Measurements from ENCODE around the gene PPARA.

Gene PPARA

GRCh38 chr22:46225631-46226030 is 75.3 kb downstream of the PPARA start:
- no peak for TF ChIP-seq CTCF (IDR thresholded peaks at IDR 0.05; ENCODE audit: extremely low read depth, insufficient read depth, missing control alignments)
- DNase-seq (ENCODE audit: low spot score): no peak
- in situ Hi-C loops (cut with MboI; ENCODE audit: low pct_unique_long_range_greater_than_20kb, low sequenced_read_pairs, unreplicated experiment): no loop called here

DNA sequence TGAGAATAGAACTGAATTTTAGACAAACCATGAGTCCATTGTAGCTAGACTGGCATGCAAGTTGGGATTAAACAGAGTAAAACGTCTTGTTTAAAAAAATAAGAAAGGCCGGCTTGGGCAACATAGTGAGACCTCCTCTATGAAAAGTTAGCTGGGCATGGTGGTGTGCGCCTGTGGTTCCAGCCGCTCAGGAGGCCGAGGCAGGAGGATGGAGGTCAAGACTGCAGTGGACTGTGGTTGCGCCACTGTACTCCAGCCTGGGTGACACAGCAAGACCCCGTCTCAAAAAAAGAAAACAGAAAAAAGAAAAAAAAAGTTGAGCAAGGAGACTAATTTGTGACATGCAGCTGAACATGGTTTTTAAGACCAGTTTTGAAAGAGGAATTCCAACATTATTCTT is 76.3 kb downstream of the PPARA start:
- in situ Hi-C loops (cut with MboI; ENCODE audit: low pct_unique_long_range_greater_than_20kb, low sequenced_read_pairs, unreplicated experiment): no loop called here
- no peak for DNase-seq (ENCODE audit: low spot score)
- TF ChIP-seq CTCF (IDR thresholded peaks at IDR 0.05; ENCODE audit: extremely low read depth, insufficient read depth, missing control alignments): no peak

DNA sequence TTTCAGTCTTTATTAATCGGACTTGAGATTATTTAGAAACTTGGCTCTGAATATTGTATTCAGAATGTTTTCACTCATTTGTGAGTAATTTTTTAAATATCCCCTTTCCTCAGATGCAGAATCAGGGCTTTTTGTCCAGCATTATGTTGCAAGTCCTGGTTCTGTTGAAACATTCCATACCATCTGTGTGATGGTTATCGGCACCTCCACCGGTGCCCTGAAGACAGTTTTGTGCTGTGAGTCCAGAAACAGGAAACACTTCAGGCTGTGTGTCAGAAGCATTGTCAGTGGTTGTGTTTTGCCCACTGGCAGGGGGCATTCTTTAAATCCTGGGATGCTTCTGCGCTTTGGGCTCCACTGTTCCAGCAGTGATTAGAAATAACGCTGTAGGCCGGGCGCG is 79.4 kb downstream of the PPARA start:
- in situ Hi-C loops (cut with MboI; ENCODE audit: low pct_unique_long_range_greater_than_20kb, low sequenced_read_pairs, unreplicated experiment): no loop called here
- TF ChIP-seq CTCF (IDR thresholded peaks at IDR 0.05; ENCODE audit: extremely low read depth, insufficient read depth, missing control alignments): no peak
- DNase-seq (ENCODE audit: low spot score): no peak

DNA sequence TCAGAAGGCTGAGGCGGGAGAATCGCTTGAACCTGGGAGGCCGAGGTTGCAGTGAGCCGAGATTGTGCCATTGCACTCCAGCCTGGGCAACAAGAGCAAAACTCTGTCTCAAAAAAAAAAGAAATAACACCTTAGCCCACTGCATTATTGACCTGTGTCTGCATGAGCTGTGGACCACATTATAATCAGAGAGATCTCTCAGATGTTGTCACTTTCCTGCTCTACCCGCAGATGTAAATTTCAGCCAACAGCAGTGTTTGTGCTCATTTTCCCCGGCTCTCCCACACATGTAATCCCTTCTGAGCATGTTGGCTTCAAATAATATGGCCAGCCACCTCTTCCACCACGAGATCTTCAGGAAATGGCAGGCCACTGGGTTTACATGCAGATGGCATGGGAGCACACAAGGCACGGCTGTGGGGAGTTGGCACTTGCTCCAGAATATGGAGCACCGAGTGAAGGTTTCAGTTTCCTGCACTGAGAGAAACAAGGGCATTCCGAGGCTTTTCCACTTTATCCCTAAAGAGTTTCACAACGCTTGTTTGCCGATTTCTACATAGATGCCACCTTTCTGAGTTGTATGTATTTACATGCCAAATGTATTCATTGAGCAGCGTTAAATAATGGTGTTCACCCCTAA is 80.1 kb downstream of the PPARA start:
- no peak for TF ChIP-seq CTCF (IDR thresholded peaks at IDR 0.05; ENCODE audit: extremely low read depth, insufficient read depth, missing control alignments)

GRCh38 chr22:46233231-46233630 is 82.9 kb downstream of the PPARA start:
- no peak for DNase-seq (ENCODE audit: low spot score)
- in situ Hi-C loops (cut with MboI; ENCODE audit: low pct_unique_long_range_greater_than_20kb, low sequenced_read_pairs, unreplicated experiment): no loop called here
- TF ChIP-seq CTCF (IDR thresholded peaks at IDR 0.05; ENCODE audit: extremely low read depth, insufficient read depth, missing control alignments): no peak

More for the DNA sequence above, 80.1 kb downstream of the PPARA start:
- DNase-seq (ENCODE audit: low spot score): no peak
- in situ Hi-C loops (cut with MboI; ENCODE audit: low pct_unique_long_range_greater_than_20kb, low sequenced_read_pairs, unreplicated experiment): no loop called here

DNA sequence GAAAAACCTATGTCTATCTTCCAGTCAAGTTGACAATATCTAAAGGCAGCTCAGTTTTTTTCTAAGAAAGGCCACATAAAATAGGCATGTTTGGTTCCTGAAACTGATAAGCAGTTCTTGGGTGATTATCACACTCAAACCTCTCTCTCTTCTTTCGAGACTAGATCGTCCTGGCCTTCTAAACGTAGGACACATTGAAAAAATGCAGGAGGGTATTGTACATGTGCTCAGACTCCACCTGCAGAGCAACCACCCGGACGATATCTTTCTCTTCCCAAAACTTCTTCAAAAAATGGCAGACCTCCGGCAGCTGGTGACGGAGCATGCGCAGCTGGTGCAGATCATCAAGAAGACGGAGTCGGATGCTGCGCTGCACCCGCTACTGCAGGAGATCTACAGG is 84.6 kb downstream of the PPARA start:
- in situ Hi-C loops (cut with MboI; ENCODE audit: low pct_unique_long_range_greater_than_20kb, low sequenced_read_pairs, unreplicated experiment): no loop called here
- no peak for TF ChIP-seq CTCF (IDR thresholded peaks at IDR 0.05; ENCODE audit: extremely low read depth, insufficient read depth, missing control alignments)
- DNase-seq (ENCODE audit: low spot score): no peak

All from GM13977 (cell line).